Measurements from ENCODE around the gene MYEOV. TPM values are rescaled to one million over a fixed set of nuclear protein-coding genes. Genes with fewer than 3 reads are reported as not detected.

MYEOV gene
- total and polyA plus RNA-seq, 10 of the 15 experiments (the other 5 are each of a cell fraction or from before 2014, with no cell fraction given) = 0.05 to 0.40 (median 0.26) TPM; not detected in 3

- intact Hi-C loops (cut with micrococcal nuclease; ENCODE audit: unreplicated experiment) (no loop called here), in situ Hi-C loops (cut with MboI) (no loop called here)
- BruUV-seq (replicated peaks) = no TSS peak
- no peaks in the 10 kb centered on the region for H3K4me1 ChIP-seq (ENCODE audit: control insufficient read depth, insufficient read depth, low read length)
- H3K27ac ChIP-seq (ENCODE audit: control insufficient read depth, insufficient read depth) = no peak overlapping the region
- DNase-seq (ENCODE audit: low read depth, low spot score) (no peak), ATAC-seq (no peak), FAIRE-seq (no peak)
- H3K4me3 ChIP-seq = no peak overlapping the region
- H2AFZ ChIP-seq (ENCODE audit: control insufficient read depth, low read depth, low read length) = no peak overlapping the region
- RAD21 ChIA-PET (ENCODE audit: unreplicated experiment) = no interaction called here
- no peak overlapping the region for H3K9ac ChIP-seq (ENCODE audit: control insufficient read depth, insufficient read depth, low read length)
- no peaks in the 10 kb centered on the region for H3K36me3 ChIP-seq (ENCODE audit: control insufficient read depth in 2 of 2, insufficient read depth in 2 of 2, low read length in 1 of 2)
- no peaks in the 10 kb centered on the region for H4K20me1 ChIP-seq (ENCODE audit: control insufficient read depth, insufficient read depth)
- no peaks in the 10 kb centered on the region for H3K27me3 ChIP-seq (replicated peaks in 1 of 2; ENCODE audit: control insufficient read depth in 2 of 2, insufficient read depth in 2 of 2, low read length in 1 of 2)
- H3K79me2 ChIP-seq (ENCODE audit: control insufficient read depth, insufficient read depth, low read length) = no peaks in the 10 kb centered on the region
- WGBS (ENCODE audit: insufficient coverage, insufficient replicate concordance, low lambda C conversion rate, missing lambda C conversion rate) = 50% methylated on average over 2 of the region's 2 CpGs
- TF ChIP-seq EGR1 (IDR thresholded peaks at IDR 0.05; ENCODE audit: borderline replicate concordance in 1 of 2, low read depth in 2 of 2, low read length in 2 of 2) (no peak), MYB (IDR thresholded peaks at IDR 0.05; ENCODE audit: borderline replicate concordance, low read depth, low read length) (no peak), YY1 (IDR thresholded peaks at IDR 0.05; ENCODE audit: low read depth, low read length) (no peak), SIX5 (IDR thresholded peaks at IDR 0.05; ENCODE audit: low read depth, low read length, severe bottlenecking) (no peak)
- SMC1A ChIA-PET (ENCODE audit: uncharacterized antibody, unreplicated experiment) = no interaction called here
- H3K9me3 ChIP-seq (replicated peaks; ENCODE audit: control insufficient read depth, insufficient read depth, low read length) = no peaks in the 10 kb centered on the region; the same call in 2 of the 3 replicates
- CTCF ChIA-PET = no interaction called here
- H3K4me2 ChIP-seq (ENCODE audit: control insufficient read depth, insufficient read depth) = no peak overlapping the region
- POLR2A ChIA-PET = interaction anchor here (1.3 kb wide), 1 partner anchor 12 kb away, joined by 4 read pairs; no protein-coding TSS in a partner anchor
Observed at GRCh38 chr11:69245041-69245440, 48.9 kb upstream of the MYEOV start.

- 67% methylated on average over 16 of the region's 16 CpGs for WGBS (ENCODE audit: insufficient coverage, insufficient replicate concordance, low lambda C conversion rate, missing lambda C conversion rate)
- ChIA-PET SMC1A (ENCODE audit: uncharacterized antibody, unreplicated experiment) (no interaction called here), POLR2A (interaction anchor here (1.3 kb wide), 1 partner anchor 11 kb away, joined by 4 read pairs; no protein-coding TSS in a partner anchor), RAD21 (ENCODE audit: unreplicated experiment) (no interaction called here), CTCF (no interaction called here)
- no peak overlapping the region for H3K4me2 ChIP-seq (ENCODE audit: control insufficient read depth, insufficient read depth)
- no TSS peak for BruUV-seq (replicated peaks)
- no peak overlapping the region for H3K27ac ChIP-seq (ENCODE audit: control insufficient read depth, insufficient read depth)
- H3K9me3 ChIP-seq (replicated peaks; ENCODE audit: control insufficient read depth, insufficient read depth, low read length) = no peaks in the 10 kb centered on the region; the same call in 2 of the 3 replicates
- intact Hi-C loops (cut with micrococcal nuclease; ENCODE audit: unreplicated experiment) = no loop called here
- no peaks in the 10 kb centered on the region for H3K36me3 ChIP-seq (ENCODE audit: control insufficient read depth in 2 of 2, insufficient read depth in 2 of 2, low read length in 1 of 2)
- no peak overlapping the region for H2AFZ ChIP-seq (ENCODE audit: control insufficient read depth, low read depth, low read length)
- H3K79me2 ChIP-seq (ENCODE audit: control insufficient read depth, insufficient read depth, low read length) = no peaks in the 10 kb centered on the region
- DNase-seq (ENCODE audit: low read depth, low spot score) (no peak), FAIRE-seq (no peak), ATAC-seq (no peak)
- H3K27me3 ChIP-seq (replicated peaks in 1 of 2; ENCODE audit: control insufficient read depth in 2 of 2, insufficient read depth in 2 of 2, low read length in 1 of 2) = no peaks in the 10 kb centered on the region
- no peak overlapping the region for H3K9ac ChIP-seq (ENCODE audit: control insufficient read depth, insufficient read depth, low read length)
- in situ Hi-C loops (cut with MboI) = no loop called here
- H3K4me3 ChIP-seq = no peak overlapping the region
- H3K4me1 ChIP-seq (ENCODE audit: control insufficient read depth, insufficient read depth, low read length) = no peaks in the 10 kb centered on the region
- H4K20me1 ChIP-seq (ENCODE audit: control insufficient read depth, insufficient read depth) = no peaks in the 10 kb centered on the region
- TF ChIP-seq WRNIP1 (IDR thresholded peaks at IDR 0.05; ENCODE audit: borderline replicate concordance, low read depth, low read length) (no peak), CEBPZ (IDR thresholded peaks at IDR 0.05; ENCODE audit: low read depth, low read length) (no peak), ASH2L (IDR thresholded peaks at IDR 0.05; ENCODE audit: borderline replicate concordance, low read depth) (no peak), ZZZ3 (IDR thresholded peaks at IDR 0.05; ENCODE audit: control insufficient read depth, insufficient read length, low read depth) (no peak), SRF (IDR thresholded peaks at IDR 0.05; ENCODE audit: low read depth in 2 of 2, low read length in 2 of 2) (no peak), MTA2 (IDR thresholded peaks at IDR 0.05; ENCODE audit: low read depth) (no peak), CREB1 (IDR thresholded peaks at IDR 0.05; ENCODE audit: low read depth) (no peak), CHD4 (IDR thresholded peaks at IDR 0.05) (no peak)
Observed at GRCh38 chr11:69245491-69246345, 48.2 kb upstream of the MYEOV start.
